Spleen (tissue), 11 donors: Measurements from ENCODE around the gene METAP2. TPM values are rescaled to one million over a fixed set of nuclear protein-coding genes. Genes with fewer than 3 reads are reported as not detected.

ENCODE experiments used
- DNase-seq: peaks from one replicate; pipeline ENCODE4 v3.0.0-alpha.2; 2020
- H3K27ac ChIP-seq, 8 donors: fragments of 200-600 bp; sonication (generic) in 7 of 8; 1 replicate in 4 of 8; 2 replicates in 4 of 8; pipeline versions ENCODE4 v1.5.0 to v1.8.0; 2016 to 2021; ENCODE audit warnings: inconsistent platforms in 4 of 8, mild to moderate bottlenecking in 4 of 8, moderate library complexity in 1 of 8
- H3K27me3 ChIP-seq, 7 donors: fragments of 200-600 bp; sonication (generic) in 6 of 7; replicated peaks in 1 of 7; 1 replicate in 4 of 7; 2 replicates in 3 of 7; pipeline versions ENCODE4 v1.5.0 to v1.8.0; 2016 to 2021; ENCODE audit warnings: inconsistent platforms in 3 of 7, mild to moderate bottlenecking in 1 of 7
- H3K36me3 ChIP-seq, 6 donors: fragments of 200-600 bp; sonication (generic) in 5 of 6; 1 replicate in 4 of 6; 2 replicates in 2 of 6; pipeline versions ENCODE4 v1.5.0 to v1.8.0; 2016 to 2021; ENCODE audit warnings: inconsistent platforms in 2 of 6
- H3K4me1 ChIP-seq, 6 donors: fragments of 200-600 bp; sonication (generic) in 5 of 6; 1 replicate in 3 of 6; 2 replicates in 3 of 6; pipeline versions ENCODE4 v1.5.0 to v1.8.0; 2016 to 2021; ENCODE audit warnings: inconsistent platforms in 3 of 6
- H3K4me3 ChIP-seq, 8 donors: fragments of 200-600 bp; sonication (generic) in 7 of 8; 1 replicate in 4 of 8; 2 replicates in 4 of 8; pipeline versions ENCODE4 v1.5.0 to v1.8.0; 2016 to 2021; ENCODE audit warnings: inconsistent platforms in 4 of 8, mild to moderate bottlenecking in 4 of 8, moderate library complexity in 2 of 8
- H3K9me3 ChIP-seq, 8 donors: fragments of 200-600 bp; sonication (generic) in 7 of 8; 1 replicate in 4 of 8; 2 replicates in 4 of 8; pipeline versions ENCODE4 v1.5.0 to v1.8.0; 2016 to 2021; ENCODE audit warnings: inconsistent platforms in 4 of 8
- CTCF ChIP-seq, 11 experiments: fragments of 200-600 bp in 7 of 11; fragments of 450-650 bp in 4 of 11; sonication (generic) in 4 of 11; IDR thresholded peaks in 8 of 11; conservative IDR thresholded peaks in 3 of 11; 1 replicate in 7 of 11; 2 replicates in 4 of 11; pipeline versions ENCODE4 v1.4.0 to v1.8.0; 2016 to 2021; ENCODE audit warnings: antibody characterized with exemption in 11 of 11, inconsistent platforms in 4 of 11, mild to moderate bottlenecking in 1 of 11
- POLR2A ChIP-seq, 3 donors: fragments of 450-650 bp; IDR thresholded peaks; one replicate each; pipeline ENCODE4 v1.5.1; 2017; ENCODE audit warnings: antibody characterized with exemption in 3 of 3, mild to moderate bottlenecking in 1 of 3
- POLR2AphosphoS5 ChIP-seq, 3 donors: sonication (generic); formaldehyde crosslinking; IDR thresholded peaks; one replicate each; pipeline ENCODE4 v1.5.1; 2017; ENCODE audit warnings: antibody characterized with exemption in 3 of 3
- WGBS, 5 donors: extraction: QIAGEN DNeasy Blood & Tissue Kit in 3 of 5; methylation state at CpG; one replicate each; pipeline versions ENCODE4 v1.1.5 to v1.1.7; 2013 to 2018; 5-methylcytosine and 5-hydroxymethylcytosine counted together
- intact Hi-C: fragments of 100-400 bp; cut with DNase I; formaldehyde crosslinking; loops from one replicate; pipeline ENCODE4 v1.15.0; 2023; ENCODE audit warnings: low total_unique reads
- polyA plus RNA-seq, 3 donors: library from polyadenylated mRNA; stranded (reverse); fragments of 200-250 nt; gene quantifications; one replicate each; pipeline ENCODE4 v1.2.1, GENCODE V29; 2013
- total RNA-seq, 7 donors: library from RNA; depleted of rRNA in 3 of 7; stranded (reverse); fragments of >200 nt in 3 of 7; fragmentation: NEBNext Ultra II Directional in 4 of 7; extraction: Animal tissue kit (Norgen Biotek cat#: 25700) in 4 of 7; gene quantifications; one replicate each; pipeline versions ENCODE4 v1.1.0 to v1.2.1, GENCODE V29; 2016 to 2021
- donor health status: healthy with polysubstance abuse.
- donor health status: DM: no; HTN: no; CAD: no; lungs with moderate emphysema.
- donor health status: DM: no; HTN: no; CAD: no.
- donor health status: Bipolar disorder and iron deficiency.
- donor health status: healthy.
- donor health status: DM: no; HTN: no; CAD: no.
- donor health status: DM: yes; HTN: yes; CAD: no.

METAP2 gene
- total and polyA plus RNA-seq, 10 donors, result 29.8 to 69.2 (median 45.7) TPM

- intact Hi-C loops, result no loop called here
- Histone ChIP-seq H3K9me3 (no peaks in the 10 kb centered on the region), H3K4me1 (no peaks in the 10 kb centered on the region), H3K36me3 (peaks cover 4 to 53% (median 30%) of the 10 kb centered on the region in 6 donors), H3K27ac (no peak overlapping the region), H3K27me3 (no peaks in the 10 kb centered on the region), H3K4me3 (no peak overlapping the region)
- DNase-seq, result no peak
- no peak for TF ChIP-seq CTCF (IDR thresholded peaks at IDR 0.05 in 8 of 11, conservative IDR thresholded peaks at IDR 0.05 in 3 of 11)
- no peak for TF ChIP-seq POLR2AphosphoS5 (IDR thresholded peaks at IDR 0.05)
- TF ChIP-seq POLR2A (IDR thresholded peaks at IDR 0.05), result no peak
Measured at GRCh38 chr12:95516757-95517156, 42.8 kb downstream of the METAP2 start.

GRCh38 chr12:95517246-95517645 is 43.3 kb downstream of the METAP2 start:
- Histone ChIP-seq H3K4me1 (no peaks in the 10 kb centered on the region), H3K27ac (no peak overlapping the region), H3K27me3 (no peaks in the 10 kb centered on the region), H3K36me3 (peaks cover 4 to 49% (median 25%) of the 10 kb centered on the region in 6 donors), H3K4me3 (no peak overlapping the region), H3K9me3 (no peaks in the 10 kb centered on the region)
- no peak for DNase-seq
- TF ChIP-seq POLR2AphosphoS5 (IDR thresholded peaks at IDR 0.05), result no peak
- no peak for TF ChIP-seq POLR2A (IDR thresholded peaks at IDR 0.05)
- TF ChIP-seq CTCF (IDR thresholded peaks at IDR 0.05 in 8 of 11, conservative IDR thresholded peaks at IDR 0.05 in 3 of 11), result no peak
- intact Hi-C loops, result no loop called here

GRCh38 chr12:95518944-95519343 is 45.0 kb downstream of the METAP2 start:
- TF ChIP-seq CTCF (IDR thresholded peaks at IDR 0.05 in 8 of 11, conservative IDR thresholded peaks at IDR 0.05 in 3 of 11), result no peak
- no peak for TF ChIP-seq POLR2AphosphoS5 (IDR thresholded peaks at IDR 0.05)
- TF ChIP-seq POLR2A (IDR thresholded peaks at IDR 0.05), result no peak
- Histone ChIP-seq H3K4me1 (no peaks in the 10 kb centered on the region), H3K36me3 (peaks cover 2 to 37% (median 13%) of the 10 kb centered on the region in 6 donors), H3K4me3 (no peak overlapping the region), H3K27me3 (no peaks in the 10 kb centered on the region), H3K9me3 (no peaks in the 10 kb centered on the region), H3K27ac (no peak overlapping the region)
- no peak for DNase-seq
- intact Hi-C loops, result no loop called here

GRCh38 chr12:95520816-95521215 is 46.9 kb downstream of the METAP2 start:
- no peak for DNase-seq
- WGBS, 5 donors, result 94 to 98% (median 96%) methylated on average over 6 of the region's 6 CpGs
- TF ChIP-seq POLR2AphosphoS5 (IDR thresholded peaks at IDR 0.05) (no peak), POLR2A (IDR thresholded peaks at IDR 0.05) (no peak), CTCF (IDR thresholded peaks at IDR 0.05 in 8 of 11, conservative IDR thresholded peaks at IDR 0.05 in 3 of 11) (no peak)

More at GRCh38 chr12:95520816-95521215, 46.9 kb downstream of the METAP2 start:
- Histone ChIP-seq H3K4me3 (no peak overlapping the region), H3K9me3 (no peaks in the 10 kb centered on the region), H3K4me1 (no peaks in the 10 kb centered on the region), H3K27me3 (no peaks in the 10 kb centered on the region), H3K27ac (no peak overlapping the region), H3K36me3 (peaks cover 0 to 25% (median 4%) of the 10 kb centered on the region in 6 donors)
- intact Hi-C loops, result no loop called here
